IPS-NIHi7 (cell line): Measurements from ENCODE around the gene PRDM15.

ENCODE experiments used
- DNase-seq: peaks from one replicate; pipeline ENCODE4 v3.0.0; 2012; ENCODE audit warnings: mixed read lengths; ENCODE audit errors: extremely low spot score

Gene PRDM15

GRCh38 chr21:41749286-41749685 is 129.9 kb downstream of the PRDM15 start:
- no peak for DNase-seq
